Coronary artery (tissue), 2 donors: ENCODE measurements around the gene MARF1.
A peak's percentile ranks its signal among the peaks of the same experiment; 100 is the strongest.

ENCODE experiments used
- DNase-seq: peaks from one replicate; pipeline ENCODE4 v3.0.0-alpha.2; 2017; ENCODE audit warnings: low spot score
- H3K27ac ChIP-seq, 2 donors: fragments of 200-600 bp; sonication (generic); one replicate each; pipeline ENCODE4 v1.5.1; 2016 to 2019
- H3K4me3 ChIP-seq: fragments of 200-600 bp; sonication (generic); 2 replicates; pipeline ENCODE4 v1.5.1; 2016; ENCODE audit warnings: mild to moderate bottlenecking, moderate library complexity
- CTCF ChIP-seq: fragments of 200-600 bp; sonication (generic); IDR thresholded peaks from one replicate; pipeline ENCODE4 v1.5.1; 2019; ENCODE audit warnings: antibody characterized with exemption

Gene MARF1

DNA sequence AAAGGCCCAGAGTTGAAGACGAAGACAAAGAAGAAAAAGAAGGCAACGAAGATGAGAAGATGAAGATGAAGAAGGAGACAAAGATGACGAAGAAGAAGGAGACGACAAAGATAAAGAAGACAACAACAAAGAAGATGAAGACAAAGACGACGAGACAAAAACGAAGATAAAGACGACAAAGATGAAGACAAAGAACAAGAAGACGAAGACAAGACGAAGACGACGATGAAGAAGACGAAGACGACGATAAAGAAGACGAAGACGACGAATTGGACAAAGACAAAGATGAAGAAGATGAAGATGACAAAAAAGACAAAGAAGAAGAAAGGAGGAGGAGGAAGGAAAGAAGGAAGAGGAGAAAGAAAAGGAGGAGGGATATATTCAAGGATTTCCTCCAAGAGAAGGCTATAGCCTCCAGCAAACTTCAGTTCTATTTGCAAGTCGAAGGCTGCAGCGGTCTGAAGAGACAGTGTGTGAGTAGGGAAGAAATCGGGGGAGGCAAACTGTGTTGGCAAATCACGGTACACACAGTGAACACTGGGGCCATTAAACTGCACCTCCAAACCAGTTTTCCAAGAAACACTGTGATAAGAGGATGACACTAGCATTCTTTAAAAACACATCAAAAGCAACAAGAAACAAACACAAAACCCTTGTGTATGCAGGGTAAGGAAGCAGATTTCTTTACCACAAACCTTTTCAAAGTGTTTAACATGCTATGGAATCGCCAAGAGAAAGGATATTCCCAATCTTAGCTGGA, 40.5 kb downstream of the MARF1 start:
- no peak for DNase-seq
- Histone ChIP-seq H3K4me3 (no peak overlapping the region), H3K27ac (no peak overlapping the region)
- no peak for TF ChIP-seq CTCF

- no peak for TF ChIP-seq CTCF
- DNase-seq = no peak
- no peak overlapping the region for H3K4me3 ChIP-seq
- no peak overlapping the region for H3K27ac ChIP-seq
These were observed 41.6 kb downstream of the MARF1 start for GRCh38 chr16:15601212-15601879.

GRCh38 chr16:15599303-15600070, 43.5 kb downstream of the MARF1 start:
- TF ChIP-seq CTCF = no peak
- DNase-seq = no peak
- H3K4me3 ChIP-seq = no peak overlapping the region
- H3K27ac ChIP-seq = no peak overlapping the region

- no peak overlapping the region for H3K4me3 ChIP-seq
- no peak for TF ChIP-seq CTCF
- no peak overlapping the region for H3K27ac ChIP-seq
- DNase-seq = no peak
These were observed 44.2 kb downstream of the MARF1 start for GRCh38 chr16:15598648-15599190.

- H3K27ac ChIP-seq = peak overlapping the region in 1 of 2 donors; percentile 26
- TF ChIP-seq CTCF = no peak
- DNase-seq = no peak
These were observed 44.9 kb downstream of the MARF1 start for GRCh38 chr16:15597822-15598647.

DNA sequence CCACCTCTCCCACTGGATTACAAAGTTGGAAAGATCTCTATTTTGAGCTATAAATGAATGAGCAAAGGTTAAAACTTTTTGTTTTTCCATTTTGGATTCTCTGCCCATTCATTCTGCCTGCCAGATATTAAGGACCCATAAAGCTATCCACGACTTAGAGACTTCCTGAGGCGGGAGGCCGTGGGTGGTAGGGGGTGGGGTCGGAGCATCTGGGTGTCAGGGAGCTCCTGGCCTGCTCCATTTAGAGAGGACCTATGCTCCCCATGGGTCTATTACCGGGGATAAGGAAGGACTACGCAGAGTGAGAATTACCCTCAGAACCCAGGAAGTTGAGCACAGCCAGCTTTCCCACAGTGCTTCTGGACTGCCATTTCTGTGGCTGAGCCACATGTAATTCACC, 45.8 kb downstream of the MARF1 start:
- Histone ChIP-seq H3K4me3 (no peak overlapping the region), H3K27ac (peak overlapping the region in 1 of 2 donors; percentile 26)
- DNase-seq = no peak
- no peak for TF ChIP-seq CTCF

More at GRCh38 chr16:15597822-15598647, 44.9 kb downstream of the MARF1 start:
- H3K4me3 ChIP-seq = no peak overlapping the region
